Hippocampal formation (tissue), 2 donors: ENCODE results near the gene DNAJB4.
A peak's percentile ranks its signal among the peaks of the same experiment; 100 is the strongest.
"Not testable (repeated sequence)": the region's sequence is repeated elsewhere in the genome, so short reads cannot be mapped to it uniquely, and the experiment has no call there.

Source experiments
- DNase-seq, 2 donors: peaks; one replicate each; lab custom pipeline; 2025; lab: John Stamatoyannopoulos, UW

The DNAJB4 gene

GRCh38 chr1:77990629-77991204, 14.0 kb upstream of the DNAJB4 start:
- DNase-seq, result no peak

- no peak for DNase-seq
These were observed 13.1 kb upstream of the DNAJB4 start for GRCh38 chr1:77991638-77992037.

GRCh38 chr1:77994117-77994705, 10.5 kb upstream of the DNAJB4 start:
- DNase-seq, result no peak

- no peak for DNase-seq
These were observed 8.0 kb upstream of the DNAJB4 start for GRCh38 chr1:77996734-77997133.

GRCh38 chr1:78000536-78000935, 4.2 kb upstream of the DNAJB4 start:
- not testable (repeated sequence) for DNase-seq

GRCh38 chr1:78003070-78003746, 1.5 kb upstream of the DNAJB4 start:
- DNase-seq, result no peak

- DNase-seq, result peak; percentile 6 to 79
These were observed 639 bp upstream of the DNAJB4 start for GRCh38 chr1:78003882-78004718.

- no peak for DNase-seq
These were observed 646 bp downstream of the DNAJB4 start for GRCh38 chr1:78005448-78005722.

GRCh38 chr1:78005755-78006154, 1.0 kb downstream of the DNAJB4 start:
- DNase-seq, result peak in 1 of 2 donors; percentile 50

- DNase-seq, result no peak
These were observed 1.8 kb downstream of the DNAJB4 start for GRCh38 chr1:78006521-78006920.

GRCh38 chr1:78007677-78008341, 3.1 kb downstream of the DNAJB4 start:
- no peak for DNase-seq

- DNase-seq, result no peak
These were observed 4.5 kb downstream of the DNAJB4 start for GRCh38 chr1:78009276-78009675.

GRCh38 chr1:78009836-78010235, 5.1 kb downstream of the DNAJB4 start:
- DNase-seq, result no peak

- DNase-seq, result no peak
These were observed 6.3 kb downstream of the DNAJB4 start for GRCh38 chr1:78011050-78011449.

- DNase-seq, result no peak
These were observed 10.4 kb downstream of the DNAJB4 start for GRCh38 chr1:78015148-78015547.

GRCh38 chr1:78019024-78019423, 14.3 kb downstream of the DNAJB4 start:
- DNase-seq, result no peak

- DNase-seq, result not testable (repeated sequence)
These were observed 16.4 kb downstream of the DNAJB4 start for GRCh38 chr1:78021134-78021533.

GRCh38 chr1:78029793-78030192, 25.1 kb downstream of the DNAJB4 start:
- no peak for DNase-seq

GRCh38 chr1:78032996-78033796, 28.5 kb downstream of the DNAJB4 start:
- DNase-seq, result no peak

- no peak for DNase-seq
These were observed 29.0 kb downstream of the DNAJB4 start for GRCh38 chr1:78033797-78034172.

- DNase-seq, result no peak
These were observed 30.4 kb downstream of the DNAJB4 start for GRCh38 chr1:78035121-78035520.
